Measurements from ENCODE around the gene BCL2.
"Not testable (repeated sequence)": the region's sequence is repeated elsewhere in the genome, so short reads cannot be mapped to it uniquely, and the experiment has no call there.

The BCL2 gene

DNA sequence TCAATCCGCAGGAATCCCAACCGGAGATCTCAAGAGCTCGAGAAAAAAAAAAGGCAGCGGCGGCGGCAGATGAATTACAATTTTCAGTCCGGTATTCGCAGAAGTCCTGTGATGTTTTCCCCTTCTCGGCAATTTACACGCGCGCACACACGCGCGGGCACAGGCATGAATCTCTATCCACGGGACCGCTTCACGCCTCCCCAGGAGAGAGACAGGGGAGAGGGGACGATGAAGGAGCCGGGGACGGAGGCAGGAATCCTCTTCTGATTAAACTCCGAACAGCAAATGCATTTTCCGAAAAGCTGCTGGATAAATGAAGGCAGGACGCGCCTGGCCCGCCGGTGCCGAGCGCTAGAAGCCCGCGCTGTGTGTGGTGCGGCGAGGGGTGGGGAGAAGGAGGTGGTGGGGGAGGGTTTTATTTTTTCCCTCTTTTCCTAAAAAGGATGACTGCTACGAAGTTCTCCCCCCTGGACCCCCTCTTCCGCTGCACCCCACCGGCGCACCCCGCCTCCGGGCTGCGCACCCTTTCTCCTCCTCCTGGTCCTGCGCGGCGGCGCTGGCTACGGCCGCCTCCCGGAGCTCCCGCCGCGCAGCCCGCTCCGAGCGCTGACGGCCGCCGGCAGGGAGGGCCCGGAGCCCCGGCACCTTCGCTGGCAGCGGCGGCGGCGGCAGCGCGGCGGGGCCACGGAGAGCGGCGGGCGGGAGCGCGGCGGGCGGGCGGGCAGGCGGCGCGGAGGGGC lies at the start of gene BCL2:
Gene BCL2, minus strand, starts transcription at position 387 of the 740 bp plus-strand sequence.
- FAIRE-seq = no peak

GRCh38 chr18:63368611-63369010 lies 49.0 kb upstream of the BCL2 start:
- no peak for FAIRE-seq

DNA sequence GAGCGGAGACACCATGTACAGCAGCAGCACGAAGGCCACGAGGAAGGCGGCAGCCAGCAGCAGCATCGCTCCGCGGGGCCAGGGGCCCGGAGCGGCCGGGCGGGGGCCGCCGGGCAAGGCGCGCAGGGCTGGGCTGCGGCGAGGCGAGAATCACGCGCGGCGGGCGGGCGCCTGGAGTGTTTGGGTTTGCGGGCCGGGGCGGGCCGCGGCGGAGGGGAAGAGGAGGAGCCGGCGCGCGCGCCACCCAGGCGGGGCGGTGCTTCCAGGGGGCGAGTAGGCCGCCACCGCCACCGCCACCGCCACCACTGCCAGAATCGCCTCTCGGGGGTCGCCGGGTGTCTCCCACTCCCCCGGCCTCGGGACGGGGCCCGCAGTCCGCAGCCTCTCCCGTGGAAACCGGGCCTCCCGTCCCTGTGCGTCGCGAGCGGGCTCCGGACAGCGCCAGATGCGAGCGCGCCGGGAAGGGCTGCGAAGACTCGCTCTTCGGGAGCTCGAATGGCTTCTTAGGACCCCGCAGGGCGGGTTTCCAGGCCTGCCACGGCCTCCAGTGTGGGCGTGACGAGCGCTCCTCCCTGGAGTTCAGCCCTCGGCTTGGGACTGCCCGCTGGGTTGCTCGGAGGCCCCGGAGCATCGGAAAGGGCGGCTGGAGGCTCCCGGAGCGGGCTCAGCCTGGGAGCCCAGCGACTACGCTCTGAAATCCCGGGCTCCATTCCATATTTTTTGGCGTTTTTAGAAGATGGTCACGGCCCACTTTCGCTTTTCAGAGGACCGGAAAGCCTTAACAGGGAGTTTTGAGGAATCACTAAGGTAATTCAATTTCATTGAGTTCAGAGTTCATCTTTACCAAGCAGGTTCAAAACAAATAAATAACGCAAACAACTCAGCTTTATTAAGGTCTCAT lies 47.7 kb upstream of the BCL2 start, which contains the start of gene KDSR:
Gene KDSR, minus strand, starts transcription at position 154 of the 901 bp plus-strand sequence. Its CDS starts 88 bp downstream, at position 66.
- peak; percentile 50 for FAIRE-seq

- FAIRE-seq = no peak
Measured at GRCh38 chr18:63366213-63367052, 46.9 kb upstream of the BCL2 start.

DNA sequence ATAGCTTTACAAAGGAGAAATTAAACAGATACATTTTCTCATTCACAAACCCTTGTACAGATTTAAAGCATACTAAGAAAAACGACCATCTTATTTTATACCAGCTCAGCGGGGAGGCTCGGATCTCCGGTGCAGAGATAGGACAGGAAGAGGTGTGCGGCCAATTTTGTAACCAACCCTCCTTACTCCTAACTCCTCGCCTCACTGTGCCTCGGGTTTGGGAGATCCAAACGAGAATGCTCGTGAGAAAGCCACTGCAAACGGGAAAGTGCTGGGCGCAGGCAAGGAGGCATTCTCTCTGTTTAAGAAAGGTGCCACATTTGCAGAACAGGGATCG lies 46.3 kb upstream of the BCL2 start:
- no peak for FAIRE-seq

DNA sequence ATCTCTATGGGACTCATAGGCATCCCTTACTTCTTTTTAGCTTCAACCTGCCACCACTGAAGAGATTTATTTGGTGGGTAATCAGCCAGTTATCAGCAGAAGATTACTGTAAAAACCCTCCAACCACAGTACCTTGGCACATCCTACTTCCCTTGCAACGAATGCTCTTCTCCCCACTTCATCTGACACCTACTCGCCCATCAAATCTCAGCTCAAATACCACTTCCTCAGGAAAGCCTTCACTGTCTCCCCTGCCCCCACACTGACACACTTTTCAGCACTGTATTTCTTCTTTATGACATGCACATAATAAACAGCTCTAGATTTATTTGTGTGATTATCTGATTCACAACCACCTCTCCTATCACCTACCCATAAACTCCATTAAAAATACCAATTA lies 44.4 kb upstream of the BCL2 start:
- FAIRE-seq = no peak

DNA sequence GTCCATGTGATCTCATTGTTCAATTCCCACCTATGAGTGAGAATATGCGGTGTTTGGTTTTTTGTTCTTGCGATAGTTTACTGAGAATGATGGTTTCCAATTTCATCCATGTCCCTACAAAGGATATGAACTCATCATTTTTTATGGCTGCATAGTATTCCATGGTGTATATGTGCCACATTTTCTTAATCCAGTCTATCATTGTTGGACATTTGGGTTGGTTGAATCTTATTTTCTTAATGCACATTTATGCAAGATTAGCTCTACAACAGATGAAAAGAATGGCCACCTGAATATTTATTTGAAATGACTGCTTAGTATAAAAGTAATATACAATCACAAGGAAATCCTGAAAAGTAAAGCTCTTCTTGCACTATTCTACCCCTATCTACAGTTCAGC lies 43.9 kb upstream of the BCL2 start:
- FAIRE-seq = not testable (repeated sequence)

DNA sequence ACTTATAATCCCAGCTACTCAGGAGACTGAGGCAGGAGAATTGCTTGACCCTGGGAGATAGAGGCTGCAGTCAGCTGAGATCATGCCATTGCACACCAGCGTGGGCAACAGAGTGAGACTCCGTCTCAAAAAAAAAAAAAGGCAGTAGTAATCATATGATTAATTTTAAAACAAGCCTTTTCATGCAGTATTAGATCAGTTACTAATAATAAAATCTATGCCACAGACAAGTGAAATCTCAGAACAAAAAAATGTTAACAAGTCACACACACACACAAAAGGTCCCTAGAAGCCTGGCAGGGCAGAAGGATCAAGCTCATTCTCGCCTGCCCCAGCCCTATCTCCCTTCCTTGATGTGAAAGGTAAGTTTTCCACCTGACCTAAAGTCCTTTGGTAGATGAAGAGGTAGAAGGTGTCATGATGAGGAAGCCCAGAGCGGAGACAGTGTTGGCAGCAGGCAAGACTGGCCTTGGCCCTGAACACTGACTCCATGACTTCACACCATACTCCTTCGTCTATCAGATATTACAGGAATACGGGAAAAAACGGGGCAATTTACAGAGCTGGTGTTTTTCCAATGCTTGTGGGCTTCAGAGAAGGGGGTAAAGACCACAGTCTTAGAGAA lies 36.8 kb upstream of the BCL2 start:
- no peak for FAIRE-seq

DNA sequence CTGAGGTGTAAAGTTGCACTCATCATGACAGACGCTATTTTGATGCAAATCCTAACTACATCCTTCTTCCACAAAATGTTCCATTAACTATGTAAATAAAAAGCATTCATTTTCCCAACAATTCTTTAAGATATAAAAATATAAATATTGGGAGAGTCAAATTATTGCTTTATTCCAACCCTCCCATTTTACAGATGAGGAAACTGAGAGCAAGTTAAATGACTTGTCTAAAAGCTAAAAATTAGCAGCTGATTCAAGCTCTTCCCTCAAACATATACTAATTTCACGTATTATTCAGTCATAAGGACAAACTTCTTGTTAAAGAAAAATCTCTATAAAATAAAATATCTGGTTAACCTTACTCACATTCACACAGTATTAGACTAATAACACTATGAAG lies 30.7 kb upstream of the BCL2 start:
- no peak for FAIRE-seq

GRCh38 chr18:63348508-63349136 lies 29.1 kb upstream of the BCL2 start:
- FAIRE-seq = no peak

DNA sequence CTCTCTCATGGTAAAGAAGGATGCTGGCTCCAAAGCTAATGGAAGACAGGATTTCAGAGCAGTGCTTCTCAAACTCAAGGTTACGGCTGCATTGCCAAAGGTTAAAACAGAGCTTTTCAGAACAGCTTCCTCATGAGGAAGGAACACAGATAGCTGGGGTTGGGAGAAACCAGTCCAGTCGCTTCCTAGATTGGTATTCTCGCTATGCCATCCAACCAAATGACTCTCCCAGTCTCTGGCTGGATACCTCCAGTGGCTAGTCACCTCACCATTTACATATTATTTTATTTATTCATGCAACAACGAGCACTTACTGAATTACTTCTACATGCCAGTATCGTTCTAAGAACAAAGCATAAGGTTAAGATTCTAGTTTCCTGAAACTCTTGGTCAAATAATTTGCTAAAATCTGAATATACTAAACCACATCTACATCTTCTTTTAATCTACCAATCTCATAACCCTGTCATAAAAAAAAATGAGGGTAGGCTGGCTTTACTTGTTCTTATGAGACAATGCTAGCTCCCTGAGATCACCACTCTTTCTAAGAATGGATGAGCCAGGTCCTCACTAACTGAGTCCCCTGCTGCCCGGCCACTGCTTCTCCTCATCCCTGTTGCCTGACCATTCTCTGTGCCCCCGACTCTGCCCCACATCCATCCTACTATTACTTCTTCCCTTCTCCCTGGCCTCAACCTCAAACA lies 27.1 kb upstream of the BCL2 start:
- no peak for FAIRE-seq

DNA sequence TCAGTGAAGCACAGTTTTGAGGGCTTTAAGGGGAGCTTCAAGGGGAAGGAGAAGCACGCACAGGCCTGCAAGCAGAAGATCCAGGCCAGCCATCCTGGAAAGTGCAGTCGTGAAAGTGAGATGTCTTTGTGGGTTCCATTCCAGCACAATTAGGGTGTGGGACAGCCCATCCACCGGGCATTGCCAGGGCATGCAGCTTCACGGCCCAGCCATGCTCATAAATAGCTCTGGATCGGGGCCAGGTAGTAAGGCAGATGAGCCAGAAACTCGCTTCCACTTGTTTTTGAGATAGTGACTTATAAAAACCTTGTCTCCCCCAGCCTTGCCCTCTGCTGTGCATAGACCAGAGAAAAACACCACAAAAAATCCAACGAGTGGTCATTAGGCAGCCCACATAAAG lies 26.5 kb upstream of the BCL2 start:
- FAIRE-seq = no peak

- FAIRE-seq = no peak
Measured at GRCh38 chr18:63344918-63345317, 25.3 kb upstream of the BCL2 start.

- no peak for FAIRE-seq
Measured at GRCh38 chr18:63344263-63344662, 24.7 kb upstream of the BCL2 start.

DNA sequence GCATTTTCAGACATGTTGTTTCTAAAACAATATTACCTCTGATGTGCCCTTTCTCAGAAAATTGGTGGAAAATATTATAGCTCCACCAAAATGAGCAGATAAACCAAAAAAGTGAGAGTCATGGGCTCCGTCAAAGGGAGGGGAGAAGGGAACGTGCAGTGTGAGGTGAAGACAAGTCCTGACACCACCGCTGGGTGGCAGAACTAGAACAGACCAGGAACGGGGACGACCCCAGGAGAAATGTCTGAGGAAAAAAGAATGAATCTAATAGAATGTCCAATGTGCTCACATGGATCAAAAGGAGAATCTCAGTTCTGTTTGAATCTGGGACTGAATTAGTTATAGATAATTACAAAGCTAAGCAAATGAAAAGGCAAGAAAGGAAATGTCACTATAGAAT lies 22.6 kb upstream of the BCL2 start:
- FAIRE-seq = peak; percentile 55

GRCh38 chr18:63339920-63340484 lies 20.4 kb upstream of the BCL2 start:
- FAIRE-seq = no peak

- FAIRE-seq = no peak
Measured at GRCh38 chr18:63336366-63337099, 17.0 kb upstream of the BCL2 start.

GRCh38 chr18:63331105-63331504 lies 11.5 kb upstream of the BCL2 start:
- no peak for FAIRE-seq

DNA sequence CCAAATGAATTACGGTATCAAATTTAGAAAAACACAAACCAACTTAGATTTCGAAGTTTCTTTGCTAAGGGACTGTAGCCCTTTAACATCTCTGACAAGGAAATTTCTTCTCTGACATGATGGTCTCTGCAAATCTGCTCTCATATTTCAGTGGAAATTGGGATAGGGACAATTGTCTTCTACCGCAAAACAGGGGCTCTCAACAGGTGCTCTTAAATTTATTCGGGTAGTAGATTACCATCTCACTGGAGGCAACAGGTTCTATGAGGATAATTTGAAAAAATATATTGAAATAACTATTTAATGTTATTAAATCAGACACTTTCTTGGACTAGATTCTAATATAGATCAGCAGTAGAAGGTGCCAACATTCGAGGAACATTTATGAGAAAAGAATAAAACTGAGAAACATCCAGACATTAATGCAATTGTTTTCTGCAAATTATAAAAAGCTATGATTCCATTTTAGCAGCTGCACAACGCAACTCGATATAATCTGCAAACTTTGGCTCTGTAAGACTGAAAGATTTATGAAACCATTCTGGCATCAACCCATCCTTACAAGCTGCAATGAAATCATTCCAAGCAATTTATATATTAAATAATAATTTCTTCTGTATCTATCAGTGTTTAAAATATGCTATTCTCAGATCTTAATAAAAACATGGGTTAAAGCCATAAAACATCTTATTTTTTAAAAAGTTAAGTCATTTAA lies 10.0 kb upstream of the BCL2 start:
- no peak for FAIRE-seq

DNA sequence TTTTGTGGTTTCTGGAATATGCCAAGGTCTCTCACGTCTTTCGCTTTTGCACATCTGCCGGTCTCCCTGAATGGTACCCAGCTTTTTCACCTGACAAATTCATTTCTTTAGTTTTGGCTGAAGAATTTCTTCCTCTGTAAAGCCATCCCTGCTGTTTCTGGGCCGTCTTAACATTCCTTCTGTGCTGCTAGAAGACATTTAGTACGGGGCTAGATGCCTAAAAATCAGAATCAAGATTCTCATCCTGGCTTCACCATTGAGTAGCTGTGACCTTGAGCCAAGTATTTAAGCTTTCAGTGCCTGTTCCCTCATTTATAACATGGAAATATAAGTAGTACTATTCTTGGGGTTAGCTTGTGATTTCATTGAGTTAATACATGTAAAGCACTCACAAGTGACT lies 6.4 kb upstream of the BCL2 start:
- no peak for FAIRE-seq

Measured in TTC549 (cell line).